ENCODE data around the gene ZNF879.

DNA sequence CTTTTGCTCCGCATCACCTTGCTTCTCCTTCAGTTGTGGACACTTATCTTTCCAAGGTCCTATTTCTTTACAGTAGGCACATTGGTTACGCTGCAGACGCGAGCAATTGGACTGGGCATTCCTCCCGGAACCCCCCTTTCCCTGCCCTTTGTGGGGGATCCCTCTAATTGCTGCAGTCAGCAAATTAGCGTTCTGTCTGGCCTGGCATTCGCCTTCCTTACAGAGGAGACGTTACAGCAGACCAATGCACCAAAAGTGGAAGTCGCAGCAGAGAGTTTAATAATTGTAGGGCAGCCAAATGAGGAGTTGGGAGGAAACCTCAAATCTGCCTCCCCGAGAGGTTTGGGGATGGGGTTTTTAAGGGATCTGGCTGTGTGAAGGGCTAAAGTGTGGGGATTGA, 31.3 kb downstream of the ZNF879 start:
- TF ChIP-seq, protein P1, sequence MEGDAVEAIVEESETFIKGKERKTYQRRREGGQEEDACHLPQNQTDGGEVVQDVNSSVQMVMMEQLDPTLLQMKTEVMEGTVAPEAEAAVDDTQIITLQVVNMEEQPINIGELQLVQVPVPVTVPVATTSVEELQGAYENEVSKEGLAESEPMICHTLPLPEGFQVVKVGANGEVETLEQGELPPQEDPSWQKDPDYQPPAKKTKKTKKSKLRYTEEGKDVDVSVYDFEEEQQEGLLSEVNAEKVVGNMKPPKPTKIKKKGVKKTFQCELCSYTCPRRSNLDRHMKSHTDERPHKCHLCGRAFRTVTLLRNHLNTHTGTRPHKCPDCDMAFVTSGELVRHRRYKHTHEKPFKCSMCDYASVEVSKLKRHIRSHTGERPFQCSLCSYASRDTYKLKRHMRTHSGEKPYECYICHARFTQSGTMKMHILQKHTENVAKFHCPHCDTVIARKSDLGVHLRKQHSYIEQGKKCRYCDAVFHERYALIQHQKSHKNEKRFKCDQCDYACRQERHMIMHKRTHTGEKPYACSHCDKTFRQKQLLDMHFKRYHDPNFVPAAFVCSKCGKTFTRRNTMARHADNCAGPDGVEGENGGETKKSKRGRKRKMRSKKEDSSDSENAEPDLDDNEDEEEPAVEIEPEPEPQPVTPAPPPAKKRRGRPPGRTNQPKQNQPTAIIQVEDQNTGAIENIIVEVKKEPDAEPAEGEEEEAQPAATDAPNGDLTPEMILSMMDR (IDR thresholded peaks at IDR 0.05): no peak
- no peak for TF ChIP-seq POLR2A (IDR thresholded peaks at IDR 0.05)

All from thyroid gland (tissue), 4 donors.